Inflammatory macrophage treated with lipopolysaccharide for 1 hour (primary cell): ENCODE results near the gene SEPSECS.

Source experiments
- DNase-seq, 2 donors: peaks; one replicate each; pipeline ENCODE4 v3.0.0-alpha.2; 2020 to 2022

Gene SEPSECS

DNA sequence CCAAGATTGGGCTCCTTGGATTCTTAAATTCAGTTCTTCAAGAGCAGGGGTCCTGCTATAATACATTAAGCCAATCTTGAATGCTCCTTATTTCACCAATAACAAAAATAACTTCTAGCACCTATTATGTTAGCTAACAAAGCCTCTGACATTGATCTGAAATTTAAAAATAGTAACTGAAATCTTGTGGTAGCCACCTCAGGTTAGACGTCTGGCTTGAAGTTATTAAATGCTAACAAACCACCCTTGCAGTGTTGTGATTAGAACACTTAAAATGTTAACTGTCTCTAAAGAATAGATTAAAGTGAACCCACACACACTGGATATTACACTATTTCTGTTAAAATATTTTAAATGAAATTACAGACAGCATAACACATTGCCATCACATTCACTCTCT lies 79.7 kb downstream of the SEPSECS start:
- no peak for DNase-seq

- no peak for DNase-seq
Measured at GRCh38 chr4:25078523-25078922, 81.7 kb downstream of the SEPSECS start.

GRCh38 chr4:25076625-25077398 lies 83.4 kb downstream of the SEPSECS start:
- no peak for DNase-seq

DNA sequence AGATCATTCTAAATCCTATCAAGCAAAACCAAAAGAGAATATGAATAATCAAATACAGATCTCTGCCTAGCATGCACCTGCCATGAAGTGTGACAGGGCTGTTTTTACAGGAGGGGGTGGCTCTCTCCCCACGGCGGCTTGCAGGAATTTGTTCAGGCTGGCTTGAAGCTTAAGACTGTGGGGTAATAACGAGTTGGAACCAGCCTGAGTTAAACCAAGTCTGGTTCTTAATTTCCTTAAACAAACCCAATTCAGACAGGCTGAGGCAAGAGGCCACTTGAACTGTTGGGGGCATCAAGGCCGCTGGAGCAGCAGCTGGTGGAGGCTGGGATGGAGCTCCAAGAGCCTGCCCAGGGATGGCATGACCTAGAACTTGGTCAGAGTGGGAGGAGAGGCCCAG lies 84.4 kb downstream of the SEPSECS start:
- no peak for DNase-seq

GRCh38 chr4:25075129-25075528 lies 85.1 kb downstream of the SEPSECS start:
- no peak for DNase-seq

GRCh38 chr4:25070545-25070944 lies 89.7 kb downstream of the SEPSECS start:
- DNase-seq: no peak
